22Rv1 (cell line): ENCODE results near the gene ANO5.
"Not testable (repeated sequence)": the region's sequence is repeated elsewhere in the genome, so short reads cannot be mapped to it uniquely, and the experiment has no call there.

Experiments used
- H3K27ac ChIP-seq: fragments of 450-650 bp; 2 replicates; pipeline ENCODE4 v1.5.1; 2017
- ZFX ChIP-seq: fragments of 450-650 bp; IDR thresholded peaks from 2 replicates; pipeline ENCODE4 v1.6.1; 2017; ENCODE audit warnings: antibody characterized with exemption, borderline replicate concordance
- TF ChIP-seq, protein P1 (sequence below): fragments of 450-650 bp; IDR thresholded peaks from 2 replicates; pipeline ENCODE4 v1.5.1; 2017; ENCODE audit warnings: mild to moderate bottlenecking

ANO5 gene

DNA sequence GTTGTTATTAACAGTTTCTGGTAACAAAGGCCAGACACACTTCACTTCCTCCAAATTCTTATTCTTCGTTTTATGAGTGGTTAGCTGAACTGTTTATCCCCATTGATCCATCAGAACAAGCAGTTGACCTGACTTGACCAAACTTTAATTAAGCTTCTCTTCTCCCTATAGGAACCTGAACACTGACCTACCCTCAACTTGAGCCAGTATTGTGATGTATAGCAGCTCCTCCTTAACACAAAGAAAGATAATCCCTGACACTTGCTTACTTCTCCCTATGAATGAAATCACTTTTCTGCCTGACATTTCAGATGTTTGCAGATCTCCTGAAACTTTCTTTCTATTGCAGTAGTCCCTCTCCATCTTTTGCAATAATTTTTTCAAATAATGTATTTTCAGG is 41.9 kb downstream of the ANO5 start:
- no peak for TF ChIP-seq ZFX
- TF ChIP-seq, protein P1, sequence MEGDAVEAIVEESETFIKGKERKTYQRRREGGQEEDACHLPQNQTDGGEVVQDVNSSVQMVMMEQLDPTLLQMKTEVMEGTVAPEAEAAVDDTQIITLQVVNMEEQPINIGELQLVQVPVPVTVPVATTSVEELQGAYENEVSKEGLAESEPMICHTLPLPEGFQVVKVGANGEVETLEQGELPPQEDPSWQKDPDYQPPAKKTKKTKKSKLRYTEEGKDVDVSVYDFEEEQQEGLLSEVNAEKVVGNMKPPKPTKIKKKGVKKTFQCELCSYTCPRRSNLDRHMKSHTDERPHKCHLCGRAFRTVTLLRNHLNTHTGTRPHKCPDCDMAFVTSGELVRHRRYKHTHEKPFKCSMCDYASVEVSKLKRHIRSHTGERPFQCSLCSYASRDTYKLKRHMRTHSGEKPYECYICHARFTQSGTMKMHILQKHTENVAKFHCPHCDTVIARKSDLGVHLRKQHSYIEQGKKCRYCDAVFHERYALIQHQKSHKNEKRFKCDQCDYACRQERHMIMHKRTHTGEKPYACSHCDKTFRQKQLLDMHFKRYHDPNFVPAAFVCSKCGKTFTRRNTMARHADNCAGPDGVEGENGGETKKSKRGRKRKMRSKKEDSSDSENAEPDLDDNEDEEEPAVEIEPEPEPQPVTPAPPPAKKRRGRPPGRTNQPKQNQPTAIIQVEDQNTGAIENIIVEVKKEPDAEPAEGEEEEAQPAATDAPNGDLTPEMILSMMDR, result no peak
- H3K27ac ChIP-seq, result no peak overlapping the region

DNA sequence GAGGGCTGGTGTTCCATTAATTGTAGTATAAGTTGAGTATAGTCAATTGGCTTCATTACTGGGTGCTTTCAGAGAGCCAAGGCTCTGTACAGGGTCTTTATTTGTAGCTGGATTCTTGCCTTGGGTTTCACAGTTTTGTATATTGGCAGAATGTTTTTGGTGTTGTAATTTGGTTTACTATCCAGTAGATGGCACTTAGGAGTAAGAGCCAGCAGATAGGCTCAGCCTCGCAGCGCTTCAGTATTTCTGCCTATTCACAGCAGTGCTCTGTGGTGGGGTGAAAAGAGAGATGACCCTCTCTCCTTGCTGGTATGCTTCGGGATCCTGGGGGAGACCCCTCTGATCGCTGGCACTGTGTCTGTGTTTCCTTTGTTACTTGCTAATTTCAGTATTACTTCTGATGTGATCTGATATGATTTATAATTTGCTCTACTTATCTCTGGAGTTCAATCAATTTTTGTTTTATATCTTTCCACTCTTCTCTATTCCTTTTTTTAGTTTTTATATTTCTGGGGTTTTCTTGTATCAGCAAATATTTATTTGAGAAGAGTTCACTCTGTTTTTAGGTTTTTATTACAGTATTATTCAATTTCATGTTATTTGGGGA is 52.2 kb downstream of the ANO5 start:
- TF ChIP-seq, protein P1, result peak; percentile 81
- no peak for TF ChIP-seq ZFX
- no peak overlapping the region for H3K27ac ChIP-seq

- TF ChIP-seq, protein P1, result no peak
- TF ChIP-seq ZFX, result no peak
- no peak overlapping the region for H3K27ac ChIP-seq
These were observed 54.1 kb downstream of the ANO5 start for GRCh38 chr11:22246992-22247391.

GRCh38 chr11:22249871-22250270 is 57.0 kb downstream of the ANO5 start:
- TF ChIP-seq, protein P1, result no peak
- TF ChIP-seq ZFX, result no peak
- H3K27ac ChIP-seq, result no peak overlapping the region

DNA sequence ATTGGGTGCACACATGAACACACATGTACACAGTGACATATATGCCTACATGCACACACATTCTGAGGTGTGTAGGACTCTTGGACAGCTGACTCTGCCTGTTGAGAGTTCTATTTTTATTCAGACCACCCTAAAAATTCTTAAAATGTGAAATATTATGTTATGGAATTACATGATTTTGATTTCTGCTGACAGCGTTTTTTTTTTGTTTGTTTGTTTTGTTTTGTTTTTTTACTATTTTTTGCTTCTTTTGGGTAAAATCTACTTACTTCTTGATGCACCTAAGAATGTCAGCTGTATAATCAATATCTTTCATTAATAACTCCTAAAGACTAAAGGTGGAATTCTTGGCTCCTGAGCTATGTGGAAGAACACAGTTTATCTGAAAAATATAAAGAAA is 64.0 kb downstream of the ANO5 start:
- TF ChIP-seq ZFX, result no peak
- TF ChIP-seq, protein P1, result no peak
- no peak overlapping the region for H3K27ac ChIP-seq

DNA sequence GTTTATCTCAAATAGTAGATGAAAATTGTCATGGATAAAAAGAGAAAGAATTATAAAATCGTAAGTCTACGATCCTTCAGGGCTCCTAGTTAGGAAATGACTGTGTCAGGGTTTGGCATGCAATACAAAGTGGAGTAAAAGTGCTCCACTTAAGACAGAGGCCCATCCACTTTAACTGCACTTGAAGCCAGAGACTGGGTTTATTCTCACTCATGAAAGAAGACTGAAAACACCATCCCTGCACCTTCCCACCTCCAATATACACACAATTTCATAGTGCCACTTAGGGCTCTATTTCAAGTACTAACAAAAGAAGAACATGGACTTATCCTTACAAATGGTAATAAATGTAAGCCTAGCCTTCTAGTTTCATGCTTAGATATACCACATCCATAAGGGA is 70.7 kb downstream of the ANO5 start:
- TF ChIP-seq, protein P1, result no peak
- TF ChIP-seq ZFX, result no peak
- H3K27ac ChIP-seq, result no peak overlapping the region

GRCh38 chr11:22268983-22269624 is 76.2 kb downstream of the ANO5 start:
- H3K27ac ChIP-seq, result not testable (repeated sequence)

DNA sequence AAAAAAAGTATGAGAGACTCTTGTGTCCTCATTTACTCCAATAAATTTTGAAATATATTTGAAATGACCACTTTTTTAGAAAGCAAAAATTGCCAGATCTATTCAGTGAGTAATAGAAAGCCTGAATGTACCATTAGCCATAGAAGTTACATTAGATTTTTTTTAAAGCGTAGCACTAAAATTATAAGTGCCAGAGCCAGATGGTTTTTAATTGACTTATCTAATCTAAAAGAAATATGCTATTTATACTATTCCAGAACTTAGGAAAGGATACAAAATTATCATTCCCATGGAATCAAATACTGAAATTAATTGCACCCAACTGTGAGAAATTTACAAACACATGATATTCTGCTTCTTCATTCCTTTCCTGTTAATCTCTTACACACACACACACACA is 80.9 kb downstream of the ANO5 start:
- H3K27ac ChIP-seq, result no peak overlapping the region
- no peak for TF ChIP-seq ZFX
- TF ChIP-seq, protein P1, result no peak
